MM.1S (cell line): ENCODE measurements around the gene KLHL20.

Experiments
- CTCF ChIP-seq: fragments of 300-600 bp; sonication (generic); IDR thresholded peaks from 2 replicates; pipeline ENCODE4 v1.5.1; 2016; ENCODE audit warnings: antibody characterized with exemption, low read length, mixed read lengths
- EZH2 ChIP-seq: fragments of 300-600 bp; sonication (generic); optimal IDR thresholded peaks from 2 replicates; pipeline ENCODE3; 2017; ENCODE audit warnings: low read depth, mild to moderate bottlenecking, antibody characterized with exemption, low read length, mixed read lengths
- EZH2phosphoT487 ChIP-seq: fragments of 300-600 bp; sonication (generic); IDR thresholded peaks from 2 replicates; pipeline ENCODE4 v1.6.1; 2018; ENCODE audit warnings: antibody characterized with exemption, low read length

DNA sequence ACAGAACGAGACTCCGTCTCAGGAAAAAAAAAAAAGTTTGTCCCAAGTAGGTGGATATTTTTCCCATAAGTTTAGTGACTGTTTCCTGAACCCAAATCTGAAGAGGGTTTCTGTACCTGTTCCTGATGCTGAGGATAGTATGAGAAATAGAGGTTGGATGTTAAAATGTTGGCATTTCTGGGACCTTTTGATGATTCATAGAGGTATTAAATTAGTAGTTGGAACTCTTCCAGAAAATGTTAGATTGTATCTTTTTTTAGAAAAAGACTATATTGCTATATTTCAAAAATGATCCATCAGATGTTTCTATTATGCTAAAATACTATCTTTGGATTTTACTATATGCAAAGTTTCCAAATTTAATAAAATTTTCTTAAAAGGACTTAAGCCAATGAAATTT lies 112.8 kb downstream of the KLHL20 start:
- TF ChIP-seq CTCF (no peak), EZH2 (no peak), EZH2phosphoT487 (no peak)
